Measurements from ENCODE around the gene TTC7B.

The TTC7B gene

DNA sequence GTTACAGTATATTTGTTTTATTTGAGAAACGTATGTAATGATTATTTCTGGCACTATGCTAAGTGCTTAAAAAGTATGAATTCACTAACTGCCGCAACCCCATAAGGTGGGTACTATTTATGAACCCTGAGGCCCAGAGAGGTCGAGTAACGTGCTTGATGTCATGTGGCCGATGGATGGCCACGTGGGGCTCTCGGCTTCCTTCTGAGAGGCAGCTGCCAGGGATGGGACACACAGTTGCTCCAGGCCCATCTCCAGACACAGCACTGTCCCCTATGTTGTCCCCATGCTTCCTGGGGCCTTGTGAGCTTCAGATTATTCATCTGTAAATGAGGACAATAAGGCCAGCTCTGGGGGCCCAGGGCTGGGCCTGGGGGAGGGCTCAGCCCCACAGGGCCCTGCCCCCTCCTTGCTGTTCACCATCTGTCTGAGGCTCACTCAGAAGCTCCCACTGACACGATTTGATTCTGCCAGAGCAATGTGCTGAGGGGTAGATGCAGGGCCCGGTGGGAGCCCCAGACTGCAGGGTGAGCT, 304.4 kb downstream of the TTC7B start:
- no peak for DNase-seq (ENCODE audit: low read depth, low spot score)

- DNase-seq (ENCODE audit: low read depth, low spot score): no peak
These were observed 305.0 kb downstream of the TTC7B start for GRCh38 chr14:90511252-90511651.

- no peak for DNase-seq (ENCODE audit: low read depth, low spot score)
These were observed 306.1 kb downstream of the TTC7B start for GRCh38 chr14:90510159-90510558.

GRCh38 chr14:90509403-90509802, 306.8 kb downstream of the TTC7B start:
- no peak for DNase-seq (ENCODE audit: low read depth, low spot score)

DNA sequence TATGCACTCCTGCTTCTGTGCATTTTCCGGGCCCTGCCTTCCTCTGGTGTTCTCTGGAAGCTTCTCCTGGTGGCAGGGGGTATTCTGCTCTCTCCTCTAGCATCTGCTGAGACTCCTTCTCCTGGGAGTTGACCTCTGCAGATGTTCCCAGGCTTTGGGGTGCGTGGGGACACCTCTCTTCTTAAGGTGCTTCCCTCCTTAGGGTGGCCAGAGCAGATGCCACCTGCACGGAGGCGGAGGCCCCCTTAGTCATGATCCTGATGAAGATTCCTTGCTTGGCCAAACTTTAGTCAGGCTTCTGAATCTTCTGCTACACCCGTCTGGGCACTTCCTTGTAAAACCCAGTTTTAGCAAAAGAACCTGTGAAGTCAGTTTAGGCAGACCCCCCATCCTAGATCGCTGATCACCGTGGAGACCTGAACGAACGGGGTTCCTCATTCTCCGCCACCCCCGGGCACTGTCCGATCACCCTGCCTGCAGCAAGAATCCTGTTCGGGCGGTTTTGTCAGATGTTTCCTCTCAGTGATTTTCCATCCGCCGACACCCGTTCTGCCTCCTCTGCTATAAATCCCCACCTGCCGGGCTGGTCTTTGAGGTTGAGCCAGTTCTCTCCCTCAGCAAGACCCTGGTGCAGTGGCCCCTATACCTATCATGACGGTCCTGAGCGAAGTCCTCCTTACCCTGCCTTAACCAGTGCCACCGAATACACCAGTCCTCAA, 307.5 kb downstream of the TTC7B start:
- no peak for DNase-seq (ENCODE audit: low read depth, low spot score)

DNA sequence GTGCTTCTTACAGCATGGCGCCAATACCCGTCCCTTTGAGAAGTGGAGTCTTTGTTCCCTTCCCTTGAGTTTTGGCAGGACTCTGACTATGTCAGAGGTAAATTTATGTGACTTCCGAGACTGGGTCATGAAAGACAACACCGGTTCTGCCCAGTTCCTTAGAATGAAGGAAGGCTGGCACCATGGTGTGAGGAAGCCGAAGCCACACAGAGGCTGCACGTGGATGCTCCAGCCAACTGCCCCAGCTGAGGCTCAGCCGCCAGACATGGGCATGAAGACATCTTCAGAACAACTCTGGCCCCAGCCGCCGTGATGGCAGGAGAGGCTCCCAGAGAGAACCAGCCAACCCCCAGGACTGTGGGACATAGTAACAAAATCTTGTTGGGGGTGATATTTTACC, 308.2 kb downstream of the TTC7B start:
- no peak for DNase-seq (ENCODE audit: low read depth, low spot score)

- DNase-seq (ENCODE audit: low read depth, low spot score): no peak
These were observed 308.8 kb downstream of the TTC7B start for GRCh38 chr14:90507428-90507827.

- DNase-seq (ENCODE audit: low read depth, low spot score): no peak
These were observed 309.5 kb downstream of the TTC7B start for GRCh38 chr14:90506748-90507147.

- no peak for DNase-seq (ENCODE audit: low read depth, low spot score)
These were observed 310.7 kb downstream of the TTC7B start for GRCh38 chr14:90505531-90505930.

GRCh38 chr14:90504643-90505042, 311.6 kb downstream of the TTC7B start:
- DNase-seq (ENCODE audit: low read depth, low spot score): no peak

DNA sequence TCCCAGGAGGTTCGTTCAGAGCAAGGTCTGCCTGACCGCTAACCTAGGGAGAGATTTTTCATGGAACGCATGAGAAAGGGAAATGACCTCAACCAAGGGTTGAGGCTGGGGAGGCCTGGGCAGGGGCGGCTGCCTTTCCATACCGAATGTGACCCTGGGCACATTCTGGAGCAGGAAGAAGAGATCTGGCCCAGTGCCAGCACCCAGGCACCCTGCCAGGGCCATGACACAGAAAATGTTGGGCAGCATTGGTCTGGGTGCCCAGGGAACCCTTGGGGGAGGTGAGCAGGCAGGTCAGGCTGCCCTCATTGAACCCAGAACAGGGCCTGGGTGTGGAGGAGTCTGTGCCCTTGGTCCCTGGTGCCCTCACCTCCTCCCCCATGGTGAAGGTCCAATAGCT, 312.6 kb downstream of the TTC7B start:
- DNase-seq (ENCODE audit: low read depth, low spot score): no peak

DNA sequence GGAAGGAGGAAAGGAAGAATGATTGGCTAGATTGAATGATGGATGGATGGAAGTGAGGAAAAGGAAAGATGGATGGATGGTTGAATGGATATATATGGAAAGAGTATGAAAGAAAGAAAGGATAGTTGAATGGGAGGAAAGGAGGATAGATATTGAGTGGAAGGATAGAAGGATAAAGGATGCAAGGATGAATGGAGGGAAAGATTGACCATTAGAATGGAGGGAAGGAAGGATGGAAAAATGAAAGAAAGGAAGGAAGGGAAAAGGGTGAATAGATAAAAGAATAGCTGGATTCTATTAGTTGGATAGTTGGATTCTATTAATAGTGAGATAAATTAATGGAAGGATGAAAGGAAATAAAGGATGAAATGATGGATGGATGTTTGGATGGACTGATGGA, 313.5 kb downstream of the TTC7B start:
- no peak for DNase-seq (ENCODE audit: low read depth, low spot score)

GRCh38 chr14:90500665-90501370, 315.4 kb downstream of the TTC7B start:
- no peak for DNase-seq (ENCODE audit: low read depth, low spot score)

DNA sequence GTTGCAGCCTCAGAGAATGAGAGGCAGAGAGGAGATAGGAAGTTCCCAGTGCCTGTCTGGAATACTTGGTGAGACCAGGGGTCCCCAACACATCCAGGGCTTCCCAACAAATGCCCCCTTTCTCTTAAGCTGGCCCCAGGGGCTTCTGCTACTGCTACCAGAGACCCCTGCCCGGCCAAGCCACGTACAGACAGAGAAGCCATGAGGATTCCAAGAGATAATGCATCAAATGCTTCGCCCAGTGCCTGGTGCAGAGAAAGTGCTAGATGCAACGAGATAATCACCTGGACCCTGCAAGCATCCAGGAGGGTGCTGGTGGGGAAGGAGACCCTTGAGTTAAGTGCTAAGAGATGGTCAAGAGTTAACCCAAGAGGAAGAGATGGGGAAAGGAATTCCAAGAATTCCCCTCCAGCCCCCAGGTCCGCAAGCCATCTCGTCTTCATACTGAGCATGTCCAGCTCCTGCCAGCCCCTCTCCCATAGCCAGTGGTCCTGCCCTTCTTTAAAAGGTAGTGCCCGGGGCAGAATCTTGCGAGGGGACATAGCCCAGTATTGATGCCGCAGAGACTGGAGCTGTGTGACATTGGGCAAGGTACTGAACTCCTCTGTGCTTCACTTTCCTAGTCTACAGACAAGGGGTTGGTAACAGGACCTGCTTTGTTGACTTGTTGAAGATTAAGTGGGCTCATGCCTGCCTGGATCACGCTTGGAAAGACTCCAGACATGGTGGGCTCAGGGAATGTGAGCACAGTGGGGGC, 316.1 kb downstream of the TTC7B start:
- DNase-seq (ENCODE audit: low read depth, low spot score): no peak

DNA sequence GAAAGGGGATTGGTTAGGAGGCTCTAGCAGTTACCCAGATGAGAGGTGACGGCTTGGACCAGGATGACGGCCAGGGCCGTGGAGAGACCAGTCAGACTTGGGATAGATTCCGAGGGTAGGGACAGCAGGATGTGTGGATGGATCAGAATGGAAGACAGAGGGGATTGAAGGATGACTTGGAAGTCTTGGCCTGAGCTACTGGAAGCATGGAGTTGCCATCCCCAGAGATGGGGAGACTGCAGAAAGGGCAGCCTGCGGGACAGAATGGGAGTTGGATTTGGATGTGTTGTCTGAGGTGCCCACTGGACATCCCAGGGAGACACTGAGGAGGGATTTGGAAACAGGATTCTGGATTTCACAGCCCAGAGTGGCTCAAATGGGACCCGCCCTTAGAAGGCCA, 317.1 kb downstream of the TTC7B start:
- no peak for DNase-seq (ENCODE audit: low read depth, low spot score)

DNA sequence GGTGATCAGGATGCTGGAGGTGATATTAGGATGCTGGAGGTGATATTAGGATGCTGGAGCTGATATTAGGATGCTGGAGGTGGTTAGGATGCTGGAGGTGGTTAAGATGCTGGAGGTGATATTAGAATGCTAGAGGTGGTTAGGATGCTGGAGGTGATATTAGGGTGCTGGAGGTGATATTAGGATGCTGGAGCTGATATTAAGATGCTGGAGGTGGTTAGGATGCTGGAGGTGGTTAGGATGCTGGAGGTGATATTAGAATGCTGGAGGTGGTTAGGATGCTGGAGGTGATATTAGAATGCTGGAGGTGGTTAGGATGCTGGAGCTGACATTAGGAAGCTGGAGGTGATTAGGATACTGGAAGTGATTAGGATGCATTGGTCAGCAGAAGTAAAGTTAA, 318.0 kb downstream of the TTC7B start:
- no peak for DNase-seq (ENCODE audit: low read depth, low spot score)

- no peak for DNase-seq (ENCODE audit: low read depth, low spot score)
These were observed 319.9 kb downstream of the TTC7B start for GRCh38 chr14:90496379-90496778.

DNA sequence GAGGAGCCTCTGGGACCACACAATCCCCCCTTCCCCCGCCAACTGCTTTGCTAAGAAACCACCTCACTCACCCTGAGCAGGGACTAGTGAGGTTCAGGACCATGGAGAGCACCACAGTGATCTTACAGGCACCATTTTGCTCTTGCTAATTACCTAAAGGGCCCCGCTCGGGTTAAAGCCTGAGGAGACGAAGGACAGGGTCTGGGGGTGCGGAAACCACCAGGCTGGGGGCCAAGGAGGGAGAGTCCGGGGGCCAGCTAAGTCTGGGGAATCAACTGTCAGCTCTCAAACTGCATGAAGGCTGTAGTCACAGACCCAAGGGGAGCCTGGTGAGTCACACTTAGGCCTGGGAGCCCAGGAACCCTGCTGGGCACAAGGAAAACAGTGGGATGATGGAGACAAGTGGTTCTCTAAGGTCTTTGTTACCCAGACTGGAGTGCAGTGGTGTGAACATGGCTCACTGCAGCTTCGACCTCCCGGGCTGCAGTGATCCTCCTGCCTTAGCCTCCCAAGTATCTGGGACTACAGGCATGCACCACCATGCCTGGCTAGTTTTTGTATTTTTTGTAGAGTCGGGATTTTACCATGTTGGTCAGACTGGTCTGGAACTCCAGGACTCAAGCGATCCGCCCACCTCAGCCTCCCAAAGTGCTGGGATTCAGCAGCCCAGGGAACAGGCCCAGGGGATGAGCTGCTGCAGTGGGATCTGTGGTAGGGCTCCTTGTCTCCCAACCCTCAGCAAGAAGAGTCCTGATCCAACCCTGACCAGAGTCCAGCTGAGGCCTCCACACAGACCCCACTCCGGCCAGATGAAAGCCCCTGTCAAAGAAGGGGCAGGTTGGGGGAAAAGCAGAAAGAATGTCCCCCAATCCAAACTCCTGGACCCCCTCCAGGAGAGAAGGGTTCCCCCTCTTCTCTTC, 320.6 kb downstream of the TTC7B start:
- DNase-seq (ENCODE audit: low read depth, low spot score): peak; percentile 29

- no peak for DNase-seq (ENCODE audit: low read depth, low spot score)
These were observed 324.2 kb downstream of the TTC7B start for GRCh38 chr14:90491911-90492531.

GRCh38 chr14:90491221-90491885, 324.9 kb downstream of the TTC7B start:
- DNase-seq (ENCODE audit: low read depth, low spot score): no peak

Data from brain pericyte (primary cell).